Left lung (tissue), 10 donors: ENCODE results near the gene THOC2. TPM values are rescaled to one million over a fixed set of nuclear protein-coding genes. Genes with fewer than 3 reads are reported as not detected.
"Not testable (repeated sequence)": the region's sequence is repeated elsewhere in the genome, so short reads cannot be mapped to it uniquely, and the experiment has no call there.

Experiments
- ATAC-seq: fragments of 200-7000 bp; cut with Tn5 transposase; one replicate; pipeline ENCODE4 v1.9.1; 2020; ENCODE audit warnings: moderate library complexity
- DNase-seq, 4 donors: peaks; one replicate each; pipeline ENCODE4 v3.0.0-alpha.2; 2013 to 2020
- H3K27ac ChIP-seq, 2 donors: fragments of 200-600 bp; sonication (generic) in 1 of 2; one replicate each; pipeline versions ENCODE4 v1.5.0 to v1.8.0; 2020 to 2021
- H3K27me3 ChIP-seq, 2 donors: fragments of 200-600 bp; sonication (generic) in 1 of 2; one replicate each; pipeline versions ENCODE4 v1.5.0 to v1.8.0; 2020 to 2021
- H3K36me3 ChIP-seq, 2 donors: fragments of 200-600 bp; sonication (generic) in 1 of 2; one replicate each; pipeline versions ENCODE4 v1.5.0 to v1.8.0; 2020 to 2021
- H3K4me1 ChIP-seq, 2 donors: fragments of 200-600 bp; one replicate each; pipeline ENCODE4 v1.8.0; 2021
- H3K4me3 ChIP-seq, 2 donors: fragments of 200-600 bp; sonication (generic) in 1 of 2; one replicate each; pipeline versions ENCODE4 v1.5.0 to v1.8.0; 2020 to 2021; ENCODE audit warnings: mild to moderate bottlenecking in 1 of 2
- H3K9me3 ChIP-seq, 2 donors: fragments of 200-600 bp; sonication (generic) in 1 of 2; one replicate each; pipeline versions ENCODE4 v1.5.0 to v1.8.0; 2020 to 2021
- intact Hi-C, 2 donors: fragments of 100-400 bp; cut with DNase I; formaldehyde crosslinking; loops; one replicate each; pipeline versions ENCODE4 v1.11.2 to v1.14.2; 2022
- polyA plus RNA-seq, 6 donors: library from polyadenylated mRNA; unstranded; fragments of 120-200 nt; gene quantifications; one replicate each; pipeline ENCODE4 v1.2.1, GENCODE V29; 2013; ENCODE audit not compliant: insufficient read length in 6 of 6
- total RNA-seq, 2 donors: library from RNA; stranded (reverse); fragmentation: NEBNext Ultra II Directional; extraction: Animal tissue kit (Norgen Biotek cat#: 25700); gene quantifications; one replicate each; pipeline ENCODE4 v1.2.1, GENCODE V29; 2021
- TF ChIP-seq, protein P1 (sequence below), 2 donors: fragments of 200-600 bp; sonication (generic) in 1 of 2; IDR thresholded peaks; one replicate each; pipeline versions ENCODE4 v1.5.0 to v1.8.0; 2021; ENCODE audit warnings: antibody characterized with exemption in 2 of 2
- donor health status: DM: no; HTN: yes; CAD: no.
- donor health status: DM: no; HTN: no; CAD: no.

THOC2 gene
- total and polyA plus RNA-seq, 8 donors: 78.2 to 164 (median 137) TPM

DNA sequence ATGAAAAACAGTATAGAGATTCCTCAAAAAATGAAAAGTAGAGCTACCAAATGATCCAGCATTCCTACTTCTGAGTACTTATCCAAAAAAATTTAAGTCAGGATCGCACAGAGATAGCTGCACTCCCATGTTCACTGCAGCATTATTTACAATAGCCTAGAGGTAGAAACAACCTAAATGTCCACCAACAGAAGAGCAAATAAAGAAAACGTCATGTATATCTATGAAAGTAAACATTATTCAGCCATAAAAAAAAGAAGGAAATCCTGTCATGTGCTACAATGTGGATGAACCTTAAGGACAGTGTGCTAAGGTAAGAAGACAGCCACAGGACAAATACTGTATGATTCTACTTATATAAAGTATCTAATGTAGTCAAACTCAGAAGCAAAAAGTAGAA lies 12.4 kb downstream of the THOC2 start:
- H3K36me3 ChIP-seq: no peaks in the 10 kb centered on the region
- DNase-seq (no peak), ATAC-seq (no peak)
- no peaks in the 10 kb centered on the region for H3K4me1 ChIP-seq
- TF ChIP-seq, protein P1, sequence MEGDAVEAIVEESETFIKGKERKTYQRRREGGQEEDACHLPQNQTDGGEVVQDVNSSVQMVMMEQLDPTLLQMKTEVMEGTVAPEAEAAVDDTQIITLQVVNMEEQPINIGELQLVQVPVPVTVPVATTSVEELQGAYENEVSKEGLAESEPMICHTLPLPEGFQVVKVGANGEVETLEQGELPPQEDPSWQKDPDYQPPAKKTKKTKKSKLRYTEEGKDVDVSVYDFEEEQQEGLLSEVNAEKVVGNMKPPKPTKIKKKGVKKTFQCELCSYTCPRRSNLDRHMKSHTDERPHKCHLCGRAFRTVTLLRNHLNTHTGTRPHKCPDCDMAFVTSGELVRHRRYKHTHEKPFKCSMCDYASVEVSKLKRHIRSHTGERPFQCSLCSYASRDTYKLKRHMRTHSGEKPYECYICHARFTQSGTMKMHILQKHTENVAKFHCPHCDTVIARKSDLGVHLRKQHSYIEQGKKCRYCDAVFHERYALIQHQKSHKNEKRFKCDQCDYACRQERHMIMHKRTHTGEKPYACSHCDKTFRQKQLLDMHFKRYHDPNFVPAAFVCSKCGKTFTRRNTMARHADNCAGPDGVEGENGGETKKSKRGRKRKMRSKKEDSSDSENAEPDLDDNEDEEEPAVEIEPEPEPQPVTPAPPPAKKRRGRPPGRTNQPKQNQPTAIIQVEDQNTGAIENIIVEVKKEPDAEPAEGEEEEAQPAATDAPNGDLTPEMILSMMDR (IDR thresholded peaks at IDR 0.05): no peak
- H3K27ac ChIP-seq: no peak overlapping the region
- no peaks in the 10 kb centered on the region for H3K9me3 ChIP-seq
- H3K4me3 ChIP-seq: no peak overlapping the region
- no peaks in the 10 kb centered on the region for H3K27me3 ChIP-seq
- intact Hi-C loops: no loop called here

DNA sequence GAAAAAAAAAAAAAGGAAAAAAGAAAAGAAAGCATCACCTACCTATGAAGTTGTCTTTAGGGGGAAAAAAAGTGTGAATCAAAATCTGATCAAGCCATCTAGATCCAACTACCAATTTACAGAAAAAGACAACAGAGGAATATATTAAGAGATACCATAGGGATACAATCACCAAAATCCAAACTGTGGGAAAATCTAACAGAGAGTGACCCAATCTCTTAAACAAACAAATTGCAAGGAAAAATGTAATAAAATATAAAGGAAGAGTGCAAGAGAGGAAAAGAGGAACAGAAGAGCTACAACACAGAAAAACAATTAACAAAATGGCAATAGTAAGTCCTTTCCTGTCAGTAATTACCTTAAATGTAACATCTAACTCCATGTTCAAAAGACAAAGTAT lies 19.0 kb downstream of the THOC2 start:
- Histone ChIP-seq H3K4me3 (no peak overlapping the region), H3K4me1 (peaks cover 0 to 9% of the 10 kb centered on the region in 2 donors), H3K27me3 (no peaks in the 10 kb centered on the region), H3K9me3 (no peaks in the 10 kb centered on the region), H3K36me3 (peaks cover 0 to 7% of the 10 kb centered on the region in 2 donors), H3K27ac (no peak overlapping the region)
- DNase-seq (no peak), ATAC-seq (no peak)
- intact Hi-C loops: no loop called here
- TF ChIP-seq, protein P1 (IDR thresholded peaks at IDR 0.05): no peak

DNA sequence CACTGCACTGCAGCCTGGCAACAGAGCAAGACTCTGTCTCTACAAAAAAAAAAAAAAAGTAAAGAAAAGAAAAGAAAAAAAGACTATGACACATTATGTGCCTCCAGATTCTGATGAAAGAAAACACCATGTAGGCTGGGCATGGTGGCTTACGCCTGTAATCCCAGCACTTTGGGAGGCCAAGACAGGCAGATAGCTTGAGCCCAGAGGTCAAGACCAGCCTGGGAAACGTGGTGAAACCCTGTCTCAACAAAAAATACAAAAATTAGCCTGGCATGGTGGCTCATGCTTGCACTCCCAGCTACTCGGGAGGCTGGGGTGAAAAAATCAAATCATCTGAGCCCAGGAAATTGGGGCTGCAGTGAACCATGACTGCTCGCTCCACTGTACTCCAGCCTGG lies 19.4 kb downstream of the THOC2 start:
- Histone ChIP-seq H3K36me3 (peaks cover 0 to 7% of the 10 kb centered on the region in 2 donors), H3K9me3 (no peaks in the 10 kb centered on the region), H3K4me3 (no peak overlapping the region), H3K27ac (no peak overlapping the region), H3K27me3 (no peaks in the 10 kb centered on the region), H3K4me1 (peaks cover 0 to 9% of the 10 kb centered on the region in 2 donors)
- TF ChIP-seq, protein P1 (IDR thresholded peaks at IDR 0.05): no peak
- DNase-seq (no peak), ATAC-seq (no peak)
- intact Hi-C loops: no loop called here

DNA sequence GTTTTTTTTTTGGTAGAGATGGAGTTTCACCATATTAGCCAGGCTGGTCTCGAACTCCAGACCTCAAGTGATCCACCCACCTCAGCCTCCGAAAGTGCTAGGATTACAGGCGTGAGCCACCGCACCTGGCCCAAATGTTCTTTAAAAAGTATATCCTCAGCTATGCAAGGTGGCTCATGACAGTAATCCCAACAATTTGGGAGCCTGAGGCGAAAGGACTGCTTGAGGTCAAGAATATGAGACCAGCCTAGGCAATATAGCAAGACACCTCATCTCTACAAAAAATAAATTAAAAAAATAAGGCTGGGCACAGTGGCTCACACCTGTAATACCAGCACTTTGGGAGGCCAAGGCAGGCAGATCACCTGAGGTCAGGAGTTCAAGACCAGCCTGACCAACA lies 21.7 kb downstream of the THOC2 start:
- H3K36me3 ChIP-seq, H3K9me3 ChIP-seq, H3K27ac ChIP-seq, H3K27me3 ChIP-seq, DNase-seq, ATAC-seq, H3K4me3 ChIP-seq, intact Hi-C loops, H3K4me1 ChIP-seq: not testable (repeated sequence)

DNA sequence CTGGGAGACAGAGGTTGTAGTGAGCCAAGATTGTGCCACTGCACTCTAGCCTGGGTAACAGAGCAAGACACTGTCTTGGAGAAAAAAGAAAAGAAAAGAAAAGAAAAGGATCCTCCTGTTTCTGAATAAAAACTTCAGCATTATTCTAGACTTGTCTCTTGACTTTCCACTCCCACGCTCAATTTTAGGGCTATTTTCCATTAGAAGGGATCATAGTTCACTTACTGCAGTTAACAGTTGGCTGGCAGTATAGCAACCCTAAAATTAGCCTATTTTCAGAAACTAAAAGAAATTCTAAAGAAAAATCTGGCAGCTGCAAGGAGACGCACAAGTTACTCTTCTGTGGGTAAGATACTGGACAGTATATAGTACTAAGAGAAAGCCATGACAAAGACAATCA lies 28.1 kb downstream of the THOC2 start:
- Histone ChIP-seq H3K27ac (no peak overlapping the region), H3K4me1 (no peaks in the 10 kb centered on the region), H3K4me3 (no peak overlapping the region), H3K36me3 (peaks cover 0 to under 1% of the 10 kb centered on the region in 2 donors), H3K27me3 (no peaks in the 10 kb centered on the region), H3K9me3 (no peaks in the 10 kb centered on the region)
- ATAC-seq (no peak), DNase-seq (no peak)
- TF ChIP-seq, protein P1 (IDR thresholded peaks at IDR 0.05): no peak
- intact Hi-C loops: no loop called here

DNA sequence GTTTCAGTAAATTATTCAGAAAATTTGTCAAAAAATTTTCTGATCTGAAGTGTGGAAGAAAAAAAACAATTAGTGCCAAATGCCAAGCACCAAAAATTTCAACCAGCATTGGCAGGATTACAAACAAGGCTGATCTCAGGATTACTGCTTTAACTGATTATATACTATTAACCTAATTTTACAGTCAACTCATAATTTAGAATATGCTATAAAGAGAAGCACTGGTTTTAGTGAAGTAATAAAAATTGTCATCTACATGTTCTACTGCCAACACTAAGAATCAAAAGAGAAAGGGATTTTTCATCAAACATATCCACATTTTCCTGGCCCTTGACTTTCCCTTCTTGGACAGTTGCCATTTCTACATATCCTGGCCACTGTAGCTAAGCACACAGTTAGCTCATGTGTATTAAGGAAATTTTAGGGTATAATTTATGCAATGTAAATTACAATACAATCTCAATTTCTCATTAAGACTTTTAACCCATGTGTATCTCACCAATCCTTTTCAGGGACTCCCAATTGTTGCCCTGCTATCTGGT lies 33.8 kb downstream of the THOC2 start:
- ATAC-seq (peak; percentile 35), DNase-seq (peak in 1 of 4 donors; percentile 19)
- Histone ChIP-seq H3K4me1 (no peaks in the 10 kb centered on the region), H3K27ac (no peak overlapping the region), H3K27me3 (no peaks in the 10 kb centered on the region), H3K4me3 (no peak overlapping the region), H3K9me3 (no peaks in the 10 kb centered on the region), H3K36me3 (no peaks in the 10 kb centered on the region)
- TF ChIP-seq, protein P1 (IDR thresholded peaks at IDR 0.05): no peak
- intact Hi-C loops: no loop called here
